Caki2 (cell line): Measurements from ENCODE around the gene PCCB. TPM values are rescaled to one million over a fixed set of nuclear protein-coding genes. Genes with fewer than 3 reads are reported as not detected.
"Not testable (repeated sequence)": the region's sequence is repeated elsewhere in the genome, so short reads cannot be mapped to it uniquely, and the experiment has no call there.

Experiments used
- DNase-seq: peaks from one replicate; pipeline ENCODE4 v3.0.0-alpha.2; 2015; ENCODE audit warnings: low read depth
- in situ Hi-C: cut with HindIII; loops from 2 replicates; pipeline ENCODE4 v1.10.0; 2016; ENCODE audit warnings: low sequenced_read_pairs, low pct_unique_long_range_greater_than_20kb, mixed read lengths
- total RNA-seq: library from RNA; depleted of rRNA; stranded (reverse); fragments of >200 nt; shearing (Covaris generic); gene quantifications from 2 replicates; pipeline ENCODE4 v1.2.3, GENCODE V29; 2014; ENCODE audit warnings: low replicate concordance; rRNA removed

The PCCB gene
- 64.8 and 65.5 TPM in 2 replicates for total RNA-seq

- in situ Hi-C loops = no loop called here
- DNase-seq = peak; percentile 95
These were observed at the start of gene PCCB for GRCh38 chr3:136250059-136250902. TSS of gene PCCB (plus strand) at chr3:136250340. CDS start at chr3:136250376, 36 bp downstream.

GRCh38 chr3:136207489-136208115 is 42.5 kb upstream of the PCCB start:
- in situ Hi-C loops = no loop called here
- no peak for DNase-seq

GRCh38 chr3:136209921-136210320 is 40.2 kb upstream of the PCCB start:
- in situ Hi-C loops = no loop called here

GRCh38 chr3:136211547-136211946 is 38.6 kb upstream of the PCCB start:
- DNase-seq = no peak
- in situ Hi-C loops = no loop called here

More at GRCh38 chr3:136209921-136210320, 40.2 kb upstream of the PCCB start:
- DNase-seq = no peak

- DNase-seq, in situ Hi-C loops: not testable (repeated sequence)
These were observed 27.4 kb upstream of the PCCB start for GRCh38 chr3:136222746-136223145.

- in situ Hi-C loops = no loop called here
- DNase-seq = no peak
These were observed 17.7 kb upstream of the PCCB start for GRCh38 chr3:136232413-136232812.

GRCh38 chr3:136235545-136235944 is 14.6 kb upstream of the PCCB start:
- in situ Hi-C loops = no loop called here
- DNase-seq = no peak

GRCh38 chr3:136236109-136236508 is 14.0 kb upstream of the PCCB start:
- in situ Hi-C loops = no loop called here
- no peak for DNase-seq

GRCh38 chr3:136237103-136237502 is 13.0 kb upstream of the PCCB start:
- DNase-seq = no peak
- in situ Hi-C loops = no loop called here

- DNase-seq = no peak
- in situ Hi-C loops = no loop called here
These were observed 12.0 kb upstream of the PCCB start for GRCh38 chr3:136237961-136238649.

GRCh38 chr3:136239094-136239493 is 11.0 kb upstream of the PCCB start:
- no peak for DNase-seq
- in situ Hi-C loops = no loop called here

- no peak for DNase-seq
- in situ Hi-C loops = no loop called here
These were observed 4.4 kb upstream of the PCCB start for GRCh38 chr3:136245691-136246090.

- in situ Hi-C loops = no loop called here
- no peak for DNase-seq
These were observed 2.7 kb upstream of the PCCB start for GRCh38 chr3:136247436-136247835.

- DNase-seq = no peak
- in situ Hi-C loops = no loop called here
These were observed 2.1 kb upstream of the PCCB start for GRCh38 chr3:136247855-136248590.

GRCh38 chr3:136249091-136249490 is 1.0 kb upstream of the PCCB start:
- DNase-seq = no peak
- in situ Hi-C loops = no loop called here

GRCh38 chr3:136249593-136249992 is 547 bp upstream of the PCCB start:
- in situ Hi-C loops = no loop called here

GRCh38 chr3:136250903-136251460 is 842 bp downstream of the PCCB start:
- no peak for DNase-seq
- in situ Hi-C loops = no loop called here

More at GRCh38 chr3:136249593-136249992, 547 bp upstream of the PCCB start:
- peak; percentile 21 for DNase-seq

- in situ Hi-C loops = no loop called here
These were observed 1.4 kb downstream of the PCCB start for GRCh38 chr3:136251511-136251910.

More at GRCh38 chr3:136251511-136251910, 1.4 kb downstream of the PCCB start:
- no peak for DNase-seq
